ENCODE measurements around the gene LEMD1.

The LEMD1 gene

GRCh38 chr1:205438213-205439158, 16.6 kb upstream of the LEMD1 start:
- ATAC-seq = peak; percentile 86
- no peak for TF ChIP-seq ESRRG (CRISPR knock-in tag; IDR thresholded peaks at IDR 0.05)
- no peak for TF ChIP-seq ZNF565 (CRISPR knock-in tag; conservative IDR thresholded peaks at IDR 0.05; ENCODE audit: low read depth)
- TF ChIP-seq BACH2 (CRISPR knock-in tag; IDR thresholded peaks at IDR 0.05; ENCODE audit: borderline replicate concordance) = no peak
- no peak for TF ChIP-seq GLIS3 (CRISPR knock-in tag; IDR thresholded peaks at IDR 0.05)
- TF ChIP-seq CSDC2 (CRISPR knock-in tag; IDR thresholded peaks at IDR 0.05) = no peak
- TF ChIP-seq, protein P1, sequence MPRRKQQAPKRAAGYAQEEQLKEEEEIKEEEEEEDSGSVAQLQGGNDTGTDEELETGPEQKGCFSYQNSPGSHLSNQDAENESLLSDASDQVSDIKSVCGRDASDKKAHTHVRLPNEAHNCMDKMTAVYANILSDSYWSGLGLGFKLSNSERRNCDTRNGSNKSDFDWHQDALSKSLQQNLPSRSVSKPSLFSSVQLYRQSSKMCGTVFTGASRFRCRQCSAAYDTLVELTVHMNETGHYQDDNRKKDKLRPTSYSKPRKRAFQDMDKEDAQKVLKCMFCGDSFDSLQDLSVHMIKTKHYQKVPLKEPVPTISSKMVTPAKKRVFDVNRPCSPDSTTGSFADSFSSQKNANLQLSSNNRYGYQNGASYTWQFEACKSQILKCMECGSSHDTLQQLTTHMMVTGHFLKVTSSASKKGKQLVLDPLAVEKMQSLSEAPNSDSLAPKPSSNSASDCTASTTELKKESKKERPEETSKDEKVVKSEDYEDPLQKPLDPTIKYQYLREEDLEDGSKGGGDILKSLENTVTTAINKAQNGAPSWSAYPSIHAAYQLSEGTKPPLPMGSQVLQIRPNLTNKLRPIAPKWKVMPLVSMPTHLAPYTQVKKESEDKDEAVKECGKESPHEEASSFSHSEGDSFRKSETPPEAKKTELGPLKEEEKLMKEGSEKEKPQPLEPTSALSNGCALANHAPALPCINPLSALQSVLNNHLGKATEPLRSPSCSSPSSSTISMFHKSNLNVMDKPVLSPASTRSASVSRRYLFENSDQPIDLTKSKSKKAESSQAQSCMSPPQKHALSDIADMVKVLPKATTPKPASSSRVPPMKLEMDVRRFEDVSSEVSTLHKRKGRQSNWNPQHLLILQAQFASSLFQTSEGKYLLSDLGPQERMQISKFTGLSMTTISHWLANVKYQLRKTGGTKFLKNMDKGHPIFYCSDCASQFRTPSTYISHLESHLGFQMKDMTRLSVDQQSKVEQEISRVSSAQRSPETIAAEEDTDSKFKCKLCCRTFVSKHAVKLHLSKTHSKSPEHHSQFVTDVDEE (CRISPR knock-in tag; IDR thresholded peaks at IDR 0.05) = no peak
- TF ChIP-seq SNAI2 (CRISPR knock-in tag; IDR thresholded peaks at IDR 0.05) = no peak
- TF ChIP-seq RARB (CRISPR knock-in tag; IDR thresholded peaks at IDR 0.05) = no peak
- no peak for TF ChIP-seq TCF4 (CRISPR knock-in tag; IDR thresholded peaks at IDR 0.05; ENCODE audit: borderline replicate concordance)
- no peak for TF ChIP-seq TOX (CRISPR knock-in tag; IDR thresholded peaks at IDR 0.05; ENCODE audit: borderline replicate concordance)
- no peak for TF ChIP-seq ISL1 (CRISPR knock-in tag; IDR thresholded peaks at IDR 0.05)
- no peak for TF ChIP-seq ARNTL (CRISPR knock-in tag; IDR thresholded peaks at IDR 0.05; ENCODE audit: borderline replicate concordance, low read depth)
- TF ChIP-seq ZFP30 (CRISPR knock-in tag; IDR thresholded peaks at IDR 0.05) = no peak

DNA sequence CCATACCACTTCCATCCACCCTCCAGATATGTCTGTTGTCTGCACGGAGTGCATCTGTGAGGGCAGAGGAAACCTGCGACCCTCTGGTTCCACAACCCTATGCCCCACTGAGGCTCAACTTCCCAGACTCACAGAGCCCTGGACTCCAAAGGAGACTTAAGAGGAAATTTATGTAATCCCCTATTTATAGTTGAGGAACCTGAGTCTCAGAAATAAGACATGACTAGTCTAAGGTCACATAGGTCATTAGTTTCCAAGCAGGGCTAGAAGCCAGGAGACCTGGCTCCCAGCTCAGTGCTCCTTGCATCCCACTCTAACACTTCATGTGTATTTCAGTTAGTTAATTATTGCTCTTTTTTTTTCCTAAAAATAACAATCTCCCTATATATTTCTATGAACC, 15.7 kb upstream of the LEMD1 start:
- no peak for TF ChIP-seq CSRNP3 (CRISPR knock-in tag; IDR thresholded peaks at IDR 0.05)
- no peak for TF ChIP-seq ZNF70 (CRISPR knock-in tag; IDR thresholded peaks at IDR 0.05)
- no peak for TF ChIP-seq OSR1 (CRISPR knock-in tag; IDR thresholded peaks at IDR 0.05)
- TF ChIP-seq, protein P1 (CRISPR knock-in tag; IDR thresholded peaks at IDR 0.05) = no peak
- TF ChIP-seq PATZ1 (CRISPR knock-in tag; IDR thresholded peaks at IDR 0.05; ENCODE audit: borderline replicate concordance) = no peak
- TF ChIP-seq POU6F1 (CRISPR knock-in tag; IDR thresholded peaks at IDR 0.05; ENCODE audit: borderline replicate concordance, low read depth) = no peak
- TF ChIP-seq BACH2 (CRISPR knock-in tag; IDR thresholded peaks at IDR 0.05; ENCODE audit: borderline replicate concordance) = no peak
- no peak for TF ChIP-seq CSDC2 (CRISPR knock-in tag; IDR thresholded peaks at IDR 0.05)
- ATAC-seq = no peak

Data from SK-N-SH treated with all-trans-retinoic acid at 6 μM for 48 hours (cell line).